Upper lobe of left lung (tissue), 4 donors: Measurements from ENCODE around the gene MEIKIN.

ENCODE experiments used
- EP300 ChIP-seq, 4 donors: sonication (generic); formaldehyde crosslinking; IDR thresholded peaks; one replicate each; pipeline ENCODE4 v1.5.1; 2017; ENCODE audit warnings: antibody characterized with exemption in 4 of 4, control low read depth in 2 of 4
- POLR2A ChIP-seq, 4 donors: fragments of 450-650 bp; IDR thresholded peaks; one replicate each; pipeline ENCODE4 v1.5.1; 2016 to 2017; ENCODE audit warnings: antibody characterized with exemption in 4 of 4, mild to moderate bottlenecking in 2 of 4
- POLR2AphosphoS5 ChIP-seq, 2 donors: sonication (generic); formaldehyde crosslinking; IDR thresholded peaks; one replicate each; pipeline ENCODE4 v1.5.1; 2017; ENCODE audit warnings: antibody characterized with exemption in 2 of 2
- TF ChIP-seq, protein P1 (sequence below), 6 experiments: fragments of 450-650 bp in 4 of 6; fragments of 200-600 bp in 2 of 6; sonication (generic) in 2 of 6; IDR thresholded peaks; one replicate each; pipeline ENCODE4 v1.5.1; 2016 to 2019; ENCODE audit warnings: antibody characterized with exemption in 6 of 6

DNA sequence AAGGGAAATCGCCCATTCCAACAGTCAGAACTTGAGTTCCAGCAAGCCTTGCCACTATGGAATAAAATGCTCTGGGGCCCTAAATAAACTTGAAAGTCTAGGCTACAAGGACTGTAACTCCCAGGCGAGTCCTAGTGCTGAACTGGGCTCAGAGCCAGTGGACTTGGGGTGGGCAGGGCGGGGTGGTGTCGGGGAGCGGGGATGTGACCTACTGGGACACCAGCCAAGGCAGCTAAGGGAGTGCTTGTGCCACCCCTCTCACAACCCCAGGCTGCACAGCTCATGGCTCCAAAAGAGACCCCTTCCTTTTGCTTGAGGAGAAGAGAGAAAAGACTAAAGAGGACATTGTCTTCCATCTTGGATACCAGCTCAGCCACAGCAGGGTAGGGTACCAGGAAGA lies 61.5 kb downstream of the MEIKIN start:
- TF ChIP-seq EP300 (IDR thresholded peaks at IDR 0.05) (no peak), POLR2A (IDR thresholded peaks at IDR 0.05) (no peak), POLR2AphosphoS5 (IDR thresholded peaks at IDR 0.05) (no peak)
- TF ChIP-seq, protein P1, sequence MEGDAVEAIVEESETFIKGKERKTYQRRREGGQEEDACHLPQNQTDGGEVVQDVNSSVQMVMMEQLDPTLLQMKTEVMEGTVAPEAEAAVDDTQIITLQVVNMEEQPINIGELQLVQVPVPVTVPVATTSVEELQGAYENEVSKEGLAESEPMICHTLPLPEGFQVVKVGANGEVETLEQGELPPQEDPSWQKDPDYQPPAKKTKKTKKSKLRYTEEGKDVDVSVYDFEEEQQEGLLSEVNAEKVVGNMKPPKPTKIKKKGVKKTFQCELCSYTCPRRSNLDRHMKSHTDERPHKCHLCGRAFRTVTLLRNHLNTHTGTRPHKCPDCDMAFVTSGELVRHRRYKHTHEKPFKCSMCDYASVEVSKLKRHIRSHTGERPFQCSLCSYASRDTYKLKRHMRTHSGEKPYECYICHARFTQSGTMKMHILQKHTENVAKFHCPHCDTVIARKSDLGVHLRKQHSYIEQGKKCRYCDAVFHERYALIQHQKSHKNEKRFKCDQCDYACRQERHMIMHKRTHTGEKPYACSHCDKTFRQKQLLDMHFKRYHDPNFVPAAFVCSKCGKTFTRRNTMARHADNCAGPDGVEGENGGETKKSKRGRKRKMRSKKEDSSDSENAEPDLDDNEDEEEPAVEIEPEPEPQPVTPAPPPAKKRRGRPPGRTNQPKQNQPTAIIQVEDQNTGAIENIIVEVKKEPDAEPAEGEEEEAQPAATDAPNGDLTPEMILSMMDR (IDR thresholded peaks at IDR 0.05), result no peak
